Measurements from ENCODE around the gene WFIKKN2.

The WFIKKN2 gene

GRCh38 chr17:50833510-50834428 lies 1.6 kb upstream of the WFIKKN2 start:
- Mint-ChIP-seq H3K4me1 (peaks cover 67% of the 10 kb centered on the region), H3K4me3 (peak overlapping the region in 2 of 3 experiments; percentile 49 to 68), H3K27ac (peak overlapping the region; percentile 87 to 97 (median 92)), H3K9me3 (no peaks in the 10 kb centered on the region), H3K27me3 (ENCODE audit: low read depth) (peaks cover 15% of the 10 kb centered on the region), H3K36me3 (ENCODE audit: low read depth) (no peaks in the 10 kb centered on the region)
- no peak for TF ChIP-seq CTCF (IDR thresholded peaks at IDR 0.05; ENCODE audit: unreplicated experiment in 3 of 3)

GRCh38 chr17:50834429-50835300 lies 721 bp upstream of the WFIKKN2 start:
- Mint-ChIP-seq H3K9me3 (no peaks in the 10 kb centered on the region), H3K4me1 (peaks cover 58% of the 10 kb centered on the region), H3K27ac (peak overlapping the region; percentile 87 to 97 (median 92)), H3K4me3 (peak overlapping the region; percentile 48 to 58 (median 56)), H3K36me3 (ENCODE audit: low read depth) (no peaks in the 10 kb centered on the region), H3K27me3 (ENCODE audit: low read depth) (peaks cover 19% of the 10 kb centered on the region)
- TF ChIP-seq CTCF (IDR thresholded peaks at IDR 0.05; ENCODE audit: unreplicated experiment in 3 of 3): no peak

- H3K36me3 Mint-ChIP-seq (ENCODE audit: low read depth): no peaks in the 10 kb centered on the region
- H3K27me3 Mint-ChIP-seq (ENCODE audit: low read depth): peaks cover 19% of the 10 kb centered on the region
- H3K9me3 Mint-ChIP-seq: no peaks in the 10 kb centered on the region
- H3K4me3 Mint-ChIP-seq: no peak overlapping the region
- H3K27ac Mint-ChIP-seq: peak overlapping the region in 1 of 3 experiments; percentile 33
- no peak for TF ChIP-seq CTCF (IDR thresholded peaks at IDR 0.05; ENCODE audit: unreplicated experiment in 3 of 3)
- peaks cover 43% of the 10 kb centered on the region for H3K4me1 Mint-ChIP-seq
Observed at GRCh38 chr17:50836826-50837225, 1.4 kb downstream of the WFIKKN2 start.

GRCh38 chr17:50837286-50837979 lies 2.0 kb downstream of the WFIKKN2 start:
- no peak for TF ChIP-seq CTCF (IDR thresholded peaks at IDR 0.05; ENCODE audit: unreplicated experiment in 3 of 3)
- peaks cover 40% of the 10 kb centered on the region for H3K4me1 Mint-ChIP-seq
- no peaks in the 10 kb centered on the region for H3K36me3 Mint-ChIP-seq (ENCODE audit: low read depth)
- H3K27me3 Mint-ChIP-seq (ENCODE audit: low read depth): peaks cover 19% of the 10 kb centered on the region
- peak overlapping the region in 2 of 3 experiments; percentile 46 to 89 for H3K27ac Mint-ChIP-seq
- H3K9me3 Mint-ChIP-seq: no peaks in the 10 kb centered on the region
- no peak overlapping the region for H3K4me3 Mint-ChIP-seq

GRCh38 chr17:50837980-50838954 lies 2.9 kb downstream of the WFIKKN2 start:
- Mint-ChIP-seq H3K4me1 (peaks cover 32% of the 10 kb centered on the region), H3K36me3 (ENCODE audit: low read depth) (no peaks in the 10 kb centered on the region), H3K9me3 (no peaks in the 10 kb centered on the region), H3K27ac (peak overlapping the region; percentile 46 to 89 (median 61)), H3K4me3 (no peak overlapping the region), H3K27me3 (ENCODE audit: low read depth) (peaks cover 19% of the 10 kb centered on the region)
- no peak for TF ChIP-seq CTCF (IDR thresholded peaks at IDR 0.05; ENCODE audit: unreplicated experiment in 3 of 3)

All from nephron (organoid).